HG03442 (cell line): Measurements from ENCODE around the gene ZC3H7B.
"Not testable (repeated sequence)": the region's sequence is repeated elsewhere in the genome, so short reads cannot be mapped to it uniquely, and the experiment has no call there.

Experiments used
- ATAC-seq: cut with Tn5 transposase; IDR thresholded peaks from one replicate; pipeline ENCODE4 v1.9.1; 2021; ENCODE audit warnings: mild to moderate bottlenecking, moderate library complexity; ENCODE audit not compliant: unreplicated experiment

The ZC3H7B gene

DNA sequence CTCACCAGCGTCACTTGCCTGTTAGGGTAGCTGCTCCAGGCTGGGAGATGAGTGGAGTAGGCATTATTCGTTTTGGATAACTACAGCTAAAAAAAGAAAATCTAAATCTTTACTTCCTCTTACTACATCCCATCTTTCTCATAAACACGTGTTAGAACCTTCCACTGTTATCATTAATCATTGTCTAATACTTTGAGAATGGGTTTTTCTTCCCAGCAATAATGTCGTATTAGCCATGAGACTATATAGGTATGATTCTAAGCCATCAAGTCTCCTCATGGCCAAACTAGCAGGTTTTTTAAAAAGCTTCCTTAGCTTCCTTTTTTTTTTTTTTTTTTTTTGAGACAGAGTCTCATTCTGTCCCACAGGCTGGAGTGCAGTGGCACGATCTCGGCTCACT is 76.5 kb downstream of the ZC3H7B start:
- ATAC-seq, result no peak

DNA sequence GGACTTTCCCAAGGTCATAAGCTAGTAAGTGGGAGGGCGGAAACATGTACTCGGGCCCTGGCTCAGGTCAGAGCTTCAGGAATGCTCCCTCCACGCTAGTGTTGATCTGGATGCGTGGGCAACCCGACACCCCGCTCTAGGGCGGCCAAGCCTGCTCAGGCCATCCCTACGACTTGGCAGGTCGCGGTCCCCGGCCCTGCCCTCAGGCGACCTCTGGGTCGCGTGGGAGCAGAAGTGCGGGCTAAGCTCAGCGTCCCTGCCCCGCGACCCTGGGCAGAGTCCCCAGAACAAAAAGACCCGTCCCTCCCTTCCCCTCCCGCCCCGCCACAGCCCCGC is 79.6 kb downstream of the ZC3H7B start:
- peak; percentile 18 for ATAC-seq

DNA sequence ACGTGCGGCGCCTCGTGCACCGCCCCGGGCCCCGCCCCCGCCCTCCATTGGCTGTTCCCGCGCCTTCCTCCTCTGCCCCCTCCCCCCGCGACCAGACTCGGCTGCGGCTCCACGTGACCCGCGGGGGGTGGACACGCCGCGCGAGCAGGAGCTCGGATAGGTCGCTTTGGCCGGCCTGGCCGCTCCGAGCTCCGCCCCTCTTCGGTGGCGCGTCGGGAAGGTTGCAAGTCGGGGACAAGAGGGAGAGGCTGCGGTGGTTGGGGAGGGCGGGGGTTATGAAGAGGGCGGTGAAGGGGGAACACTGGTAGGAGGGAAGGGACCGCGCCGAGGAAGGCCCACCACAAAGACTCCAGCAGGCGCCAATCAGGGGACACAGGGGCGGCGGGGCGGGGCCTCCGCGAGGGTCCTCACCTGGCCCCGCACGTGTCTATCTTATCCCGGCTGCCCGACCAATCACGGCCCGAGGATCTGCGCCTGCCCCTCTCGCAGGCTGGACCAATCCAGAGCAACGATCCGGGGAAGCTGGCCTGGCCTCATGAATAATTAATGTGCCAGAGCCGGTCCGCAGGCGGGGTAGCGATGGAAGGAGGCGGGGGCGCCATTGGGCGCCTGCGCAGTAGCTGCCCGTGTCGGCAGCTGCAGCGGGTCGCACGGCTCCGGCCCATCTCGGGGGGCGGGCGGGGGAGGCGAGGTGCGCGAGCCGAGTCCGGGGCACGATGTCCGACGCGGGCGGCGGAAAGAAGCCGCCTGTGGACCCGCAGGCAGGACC is 80.2 kb downstream of the ZC3H7B start, which contains the start of gene TEF:
TEF (plus strand) TSS at position 614 of the 769 bp plus-strand sequence; CDS start at position 717, 103 bp downstream.
- ATAC-seq, result peak; percentile 83

DNA sequence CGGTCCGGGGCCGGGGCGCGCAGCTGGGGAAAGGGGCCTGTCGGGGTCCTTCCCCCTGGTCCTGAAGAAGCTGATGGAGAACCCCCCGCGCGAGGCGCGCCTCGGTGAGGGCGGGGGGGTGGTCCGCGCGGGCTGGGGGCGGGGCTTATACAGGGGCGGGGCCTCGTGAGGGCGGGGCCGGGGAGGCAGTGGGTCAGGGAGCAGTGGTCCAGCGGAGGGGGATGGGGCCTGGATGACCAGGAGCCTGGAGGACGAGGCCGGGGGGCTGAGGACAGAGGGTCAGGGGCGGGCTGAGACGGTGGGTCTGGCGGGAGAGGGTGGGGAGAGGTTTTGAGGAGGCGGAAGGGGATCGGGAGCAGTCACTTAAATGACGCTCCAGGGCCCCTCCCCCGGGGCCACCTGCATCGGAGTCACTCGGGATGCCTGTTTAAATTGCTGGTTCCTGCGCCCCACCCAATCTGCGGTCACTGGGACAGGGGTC is 80.8 kb downstream of the ZC3H7B start:
- peak; percentile 26 for ATAC-seq

DNA sequence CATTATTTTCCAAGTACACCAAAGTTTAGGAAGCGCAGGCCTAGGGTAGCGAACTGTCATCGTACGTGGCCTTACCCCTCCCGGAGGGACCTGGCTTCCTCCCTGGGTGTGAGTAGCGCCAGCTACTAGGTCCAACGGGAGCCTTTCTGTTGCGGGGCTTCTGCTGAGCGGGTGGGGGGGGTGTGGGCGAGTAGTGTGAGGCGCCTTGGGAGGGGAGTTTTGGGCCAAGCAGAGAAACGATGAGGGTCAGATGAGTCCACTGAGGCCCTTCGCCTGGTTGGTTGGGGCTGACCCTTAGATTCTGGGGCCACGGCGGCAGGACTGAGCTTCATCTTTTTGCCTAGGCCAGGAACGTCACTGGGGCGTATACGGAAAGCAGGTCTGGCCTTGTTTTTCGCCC is 81.3 kb downstream of the ZC3H7B start:
- ATAC-seq, result no peak

DNA sequence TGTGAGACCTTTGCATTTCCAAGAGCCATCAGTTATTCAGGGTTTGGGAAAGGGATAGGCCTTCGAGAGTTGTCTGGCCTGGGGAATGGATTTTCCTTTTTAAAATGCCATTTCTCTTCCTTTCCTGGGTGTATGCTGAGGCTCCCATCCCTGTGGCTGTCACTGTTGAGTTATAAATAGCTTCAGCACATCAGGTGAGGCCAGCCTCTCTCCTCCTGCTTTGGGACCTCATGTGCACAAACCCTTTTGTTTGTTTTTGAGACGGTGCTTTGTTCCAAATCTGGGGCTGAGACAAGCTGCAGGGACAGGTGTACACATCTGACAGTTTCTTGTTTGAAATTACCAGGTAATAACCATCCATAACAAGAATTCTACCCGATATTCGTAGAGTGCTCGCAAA is 81.8 kb downstream of the ZC3H7B start:
- ATAC-seq, result no peak

DNA sequence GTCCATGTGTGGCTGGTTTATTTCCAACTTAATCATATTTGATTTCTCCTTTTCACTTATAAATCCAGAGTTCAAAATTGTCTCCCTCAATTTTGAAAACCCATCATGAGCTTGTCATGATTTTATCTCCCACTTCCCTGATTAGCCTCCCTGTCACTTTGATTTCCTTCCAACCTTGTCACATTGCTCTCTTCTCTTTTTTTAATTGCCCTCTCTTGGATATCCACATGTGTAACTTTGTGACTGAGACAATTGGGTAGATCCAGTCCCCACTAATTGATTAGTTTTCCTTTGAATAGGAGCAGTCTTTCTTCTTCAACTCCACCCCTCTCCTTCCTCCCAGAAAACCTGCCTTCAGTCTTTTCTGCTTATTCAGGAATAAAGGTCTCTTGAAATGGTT is 82.8 kb downstream of the ZC3H7B start:
- ATAC-seq, result no peak

DNA sequence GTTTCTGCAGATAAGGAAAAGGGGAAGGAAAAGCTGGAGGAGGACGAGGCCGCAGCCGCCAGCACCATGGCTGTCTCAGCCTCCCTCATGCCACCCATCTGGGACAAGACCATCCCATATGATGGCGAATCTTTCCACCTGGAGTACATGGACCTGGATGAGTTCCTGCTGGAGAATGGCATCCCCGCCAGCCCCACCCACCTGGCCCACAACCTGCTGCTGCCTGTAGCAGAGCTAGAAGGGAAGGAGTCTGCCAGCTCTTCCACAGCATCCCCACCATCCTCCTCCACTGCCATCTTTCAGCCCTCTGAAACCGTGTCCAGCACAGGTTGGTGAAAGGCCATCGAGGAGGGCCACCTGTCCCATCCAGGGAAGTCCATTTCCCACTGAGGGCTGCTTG is 86.0 kb downstream of the ZC3H7B start:
- ATAC-seq, result no peak

DNA sequence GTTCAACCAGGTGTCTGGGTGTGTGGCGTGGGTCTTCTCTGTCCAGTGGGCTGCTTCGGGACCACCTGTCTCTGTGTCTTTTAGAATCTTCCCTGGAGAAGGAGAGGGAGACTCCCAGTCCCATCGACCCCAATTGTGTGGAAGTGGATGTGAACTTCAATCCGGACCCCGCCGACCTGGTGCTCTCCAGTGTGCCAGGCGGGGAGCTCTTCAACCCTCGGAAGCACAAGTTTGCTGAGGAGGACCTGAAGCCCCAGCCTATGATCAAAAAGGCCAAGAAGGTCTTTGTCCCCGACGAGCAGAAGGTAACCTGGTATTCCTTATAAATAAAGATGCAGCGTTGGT is 92.7 kb downstream of the ZC3H7B start:
- ATAC-seq, result no peak

DNA sequence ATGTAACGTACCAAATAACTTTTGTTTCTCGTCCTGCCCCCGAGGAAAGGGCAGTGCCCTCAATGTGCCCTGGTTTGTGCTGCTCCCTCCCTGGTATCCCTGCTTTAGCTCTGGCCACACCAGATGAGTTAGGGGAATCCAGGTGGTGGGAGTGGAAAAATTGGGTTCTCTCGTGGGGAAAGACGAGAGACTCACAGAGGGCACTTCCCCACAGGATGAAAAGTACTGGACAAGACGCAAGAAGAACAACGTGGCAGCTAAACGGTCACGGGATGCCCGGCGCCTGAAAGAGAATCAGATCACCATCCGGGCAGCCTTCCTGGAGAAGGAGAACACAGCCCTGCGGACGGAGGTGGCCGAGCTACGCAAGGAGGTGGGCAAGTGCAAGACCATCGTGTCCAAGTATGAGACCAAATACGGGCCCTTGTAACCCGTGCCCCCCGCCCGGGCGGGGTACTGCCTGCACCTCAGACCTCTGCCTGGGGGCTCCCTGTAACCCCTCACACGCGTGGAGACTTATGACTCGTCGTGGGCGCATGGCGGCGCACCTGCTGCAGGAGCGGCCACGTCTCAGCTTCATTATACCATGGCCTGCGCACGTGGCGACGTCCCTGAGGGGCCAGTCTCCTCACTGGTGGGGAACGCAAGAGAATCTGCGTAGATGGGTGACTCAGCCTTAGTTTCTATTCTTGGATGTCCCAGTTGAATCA is 94.4 kb downstream of the ZC3H7B start:
- no peak for ATAC-seq

DNA sequence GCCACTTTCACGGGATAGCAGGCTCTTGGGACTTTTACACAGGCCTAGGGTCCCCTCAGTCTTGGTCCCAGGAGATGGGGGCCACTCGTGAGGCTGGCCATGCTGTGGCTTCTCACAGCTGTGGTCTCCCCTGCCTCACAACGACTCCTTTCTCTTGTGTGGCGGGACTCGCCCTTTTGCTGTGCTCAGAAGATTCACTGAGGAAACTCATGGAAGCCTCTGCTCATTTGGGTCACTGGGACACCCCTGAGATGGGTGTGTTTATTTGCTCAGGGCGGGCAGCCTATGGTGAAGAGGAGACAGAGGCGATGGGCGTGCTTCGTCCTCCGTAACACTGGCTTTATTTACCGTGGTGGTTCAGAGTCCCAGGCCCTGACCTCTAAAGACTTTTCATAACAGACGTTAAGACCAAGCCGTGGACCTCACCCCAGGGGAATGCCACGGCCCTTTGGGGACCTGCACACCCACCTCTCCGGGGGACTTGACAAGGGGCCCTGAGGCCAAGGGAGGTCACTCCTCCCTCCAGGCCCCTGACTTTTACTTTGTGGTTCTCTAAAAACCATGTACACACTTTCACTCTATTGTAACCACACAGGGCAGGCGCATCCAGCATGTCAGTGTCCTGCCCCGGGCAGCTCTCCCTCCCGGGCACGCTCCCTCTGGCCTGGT is 96.0 kb downstream of the ZC3H7B start:
- ATAC-seq, result no peak

DNA sequence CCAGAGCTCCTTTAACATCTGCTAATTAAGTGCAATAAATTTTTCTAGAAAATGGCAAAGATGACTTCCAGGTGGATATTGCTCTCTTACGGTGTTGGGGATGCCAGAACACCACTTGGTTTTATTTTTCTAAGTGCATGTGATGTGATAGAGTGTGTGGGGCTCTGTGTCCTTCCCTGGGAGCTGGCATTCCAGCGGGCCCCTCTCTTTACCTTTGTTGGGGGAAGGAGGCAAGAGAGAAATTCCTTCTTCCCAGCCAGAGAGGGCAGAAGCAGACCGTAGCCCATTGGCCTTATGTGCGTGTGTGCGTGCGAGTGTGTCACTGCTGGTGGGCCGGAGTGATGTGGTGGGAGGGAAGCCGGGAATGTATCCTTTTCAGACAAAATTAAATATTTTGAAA is 97.6 kb downstream of the ZC3H7B start:
- no peak for ATAC-seq

DNA sequence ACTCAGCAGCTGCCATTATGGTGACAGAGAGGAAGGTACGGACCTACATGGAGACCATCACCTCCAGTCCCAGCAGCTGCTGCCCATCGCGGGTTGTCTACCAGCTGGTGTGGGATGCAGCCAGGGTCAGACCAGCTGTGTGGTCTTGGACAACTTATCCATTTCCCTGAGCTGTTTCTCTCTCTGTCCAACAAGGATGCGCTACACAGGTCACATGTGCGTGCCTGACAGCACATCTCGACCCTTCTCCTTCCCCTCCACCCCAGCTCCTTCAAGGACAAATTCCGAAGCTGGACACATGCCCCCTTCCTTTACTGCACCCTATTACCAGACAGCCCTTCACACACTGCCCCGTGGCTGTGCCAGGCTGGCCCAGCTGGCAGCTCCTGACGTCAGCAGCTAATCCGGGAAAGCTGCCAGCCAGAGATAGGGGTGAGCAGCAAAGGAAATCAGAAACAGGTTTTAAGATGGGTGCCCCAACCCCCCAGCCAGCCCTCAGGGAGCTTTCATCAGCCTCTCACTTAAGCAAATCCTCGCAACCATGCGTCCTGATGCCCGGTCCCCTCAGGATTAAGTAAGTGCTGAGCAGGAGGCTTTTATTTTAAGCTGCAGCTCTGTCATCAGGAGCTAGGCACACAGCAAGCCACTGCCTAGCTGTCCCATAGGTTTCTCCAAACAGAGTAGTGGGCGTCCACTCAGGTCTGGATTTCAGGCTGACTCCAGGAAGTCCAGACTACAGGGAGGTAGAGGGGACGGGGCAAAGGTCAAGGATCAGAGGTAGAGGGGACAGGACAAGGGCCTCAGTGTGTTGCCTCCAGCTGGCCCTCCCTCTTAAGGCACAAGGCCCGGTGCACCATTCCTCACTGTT is 100.7 kb downstream of the ZC3H7B start:
- no peak for ATAC-seq

DNA sequence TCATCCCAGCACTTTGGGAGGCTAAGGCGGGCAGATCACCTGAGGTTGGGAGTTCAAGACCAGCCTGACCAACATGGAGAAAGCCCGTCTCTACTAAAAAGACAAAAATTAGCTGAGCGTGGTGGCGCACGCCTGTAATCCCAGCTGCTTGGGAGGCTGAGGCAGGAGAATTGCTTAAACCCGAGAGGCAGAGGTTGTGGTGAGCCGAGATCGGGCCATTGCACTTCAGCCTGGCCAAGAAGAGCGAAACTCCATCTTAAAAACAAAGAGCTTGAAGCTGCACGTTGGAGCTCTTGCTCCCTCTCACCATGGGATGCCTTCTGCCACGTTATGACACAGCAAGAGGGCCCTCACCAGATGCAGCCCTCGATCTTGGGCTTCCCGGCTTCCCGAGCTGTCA is 101.5 kb downstream of the ZC3H7B start:
- not testable (repeated sequence) for ATAC-seq

DNA sequence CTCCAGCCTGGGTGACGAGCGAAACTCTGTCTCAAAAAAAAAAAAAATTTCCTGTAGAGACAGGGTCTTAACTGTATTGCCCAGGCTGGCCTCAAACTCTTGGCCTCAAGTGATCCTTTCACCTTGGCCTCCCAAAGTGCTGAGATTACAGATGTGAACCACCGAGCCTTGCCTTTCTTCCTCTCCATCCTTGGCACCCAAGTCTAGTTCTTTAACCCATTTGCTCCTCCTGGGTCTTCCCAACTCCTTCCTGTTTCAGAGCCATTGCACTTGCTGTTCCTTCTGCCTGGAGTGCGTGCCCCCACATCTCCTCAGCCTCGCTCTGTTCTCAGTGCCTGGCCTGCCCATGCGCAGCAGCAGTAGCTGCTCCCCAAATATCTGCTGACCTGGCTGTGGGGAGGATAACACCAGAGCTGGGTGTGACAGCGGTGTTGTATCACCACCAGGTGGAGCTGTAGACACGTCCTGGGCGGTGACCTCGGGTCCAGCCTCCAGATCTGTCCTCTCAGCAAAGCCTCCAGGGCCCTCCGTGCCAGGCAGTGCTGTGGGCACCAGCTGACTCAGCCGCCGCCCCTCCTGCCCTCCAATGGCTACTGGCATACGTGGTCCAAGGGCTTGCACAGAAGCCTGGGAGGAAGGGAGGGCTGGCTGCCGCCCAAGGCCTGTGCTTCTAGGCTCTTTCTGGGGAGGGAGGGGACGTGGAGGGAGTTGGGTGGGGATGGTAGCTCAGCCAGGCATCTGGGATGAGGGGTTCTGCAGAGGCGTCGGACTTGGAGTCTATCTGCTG is 102.4 kb downstream of the ZC3H7B start:
- peak; percentile 67 for ATAC-seq

DNA sequence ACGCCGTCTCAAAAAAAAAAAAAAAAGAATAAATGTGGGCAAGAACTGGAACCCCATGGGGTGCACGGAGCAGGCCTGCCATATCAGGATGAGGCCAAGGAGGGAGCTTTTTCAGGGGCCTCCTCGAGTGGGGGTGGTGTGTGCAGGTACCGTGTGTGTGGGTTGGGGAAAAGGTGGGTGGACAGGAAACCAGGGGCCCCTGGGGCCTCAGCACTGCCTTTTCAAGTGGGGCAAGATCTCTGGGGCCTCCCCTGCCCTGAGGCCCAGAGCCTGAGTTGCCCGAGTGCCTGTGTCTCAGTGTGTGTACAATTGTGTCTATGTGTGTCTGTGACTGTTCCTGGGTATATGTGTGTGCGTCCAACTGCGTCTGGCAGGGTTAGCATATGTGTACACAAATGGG is 104.3 kb downstream of the ZC3H7B start:
- no peak for ATAC-seq

DNA sequence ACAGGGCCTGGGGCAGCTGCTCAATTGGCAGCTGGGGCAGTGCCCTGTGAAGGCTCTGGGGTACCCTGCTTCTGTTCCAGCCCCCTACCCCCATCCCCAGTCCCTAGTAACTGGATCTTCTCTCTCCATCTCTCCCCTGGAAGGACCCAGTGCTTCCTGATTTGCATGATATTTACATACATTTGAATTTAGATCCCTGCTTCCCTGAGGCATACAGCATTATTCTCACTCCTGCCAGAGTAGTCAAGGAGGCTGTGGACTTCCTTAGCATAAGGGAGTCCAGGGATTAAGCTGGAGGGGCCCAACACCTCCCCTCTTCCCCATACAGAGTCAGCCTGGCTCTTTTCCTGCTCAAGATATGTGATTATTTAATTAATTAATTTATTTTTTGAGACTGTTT is 105.1 kb downstream of the ZC3H7B start:
- ATAC-seq, result no peak

DNA sequence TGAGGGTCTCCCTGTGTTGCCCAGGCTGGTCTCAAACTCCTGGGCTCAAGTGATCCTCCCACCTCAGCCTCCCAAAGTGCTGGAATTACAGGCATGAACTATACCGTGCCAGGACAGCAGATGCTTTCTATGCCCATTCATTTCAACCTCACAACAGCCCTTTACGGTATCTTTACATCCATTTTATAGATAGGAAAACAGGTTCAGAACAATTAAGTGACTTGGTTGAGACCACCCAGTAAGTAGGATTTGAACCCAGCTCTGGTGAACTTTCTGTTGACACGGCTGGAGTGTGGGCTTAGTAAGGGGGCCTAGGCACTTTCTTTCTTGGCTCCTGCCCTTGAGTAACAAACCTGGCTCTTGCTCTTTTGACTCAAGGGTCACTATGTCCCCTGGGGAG is 106.1 kb downstream of the ZC3H7B start:
- no peak for ATAC-seq

DNA sequence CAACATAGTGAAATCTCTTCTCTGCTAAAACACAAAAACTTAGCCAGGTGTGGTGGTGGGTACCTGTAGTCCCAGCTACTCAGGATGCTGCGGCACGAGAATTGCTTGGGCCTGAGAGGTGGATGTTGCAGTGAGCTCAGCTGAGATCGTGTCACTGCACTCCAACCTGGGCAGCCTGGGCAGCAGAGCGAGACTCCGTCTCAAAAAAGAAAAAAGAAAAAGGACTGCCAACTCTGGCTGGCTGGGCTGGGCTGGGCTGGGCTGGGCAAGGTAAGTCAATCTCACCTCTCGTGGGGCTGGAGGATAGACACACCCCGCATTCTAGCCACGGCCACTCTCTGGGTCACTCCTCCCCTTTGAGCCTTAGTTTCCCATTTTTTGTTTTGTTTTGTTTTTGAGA is 107.3 kb downstream of the ZC3H7B start:
- ATAC-seq, result no peak
